ENCODE data around the gene DNAH14. TPM values are rescaled to one million over a fixed set of nuclear protein-coding genes. Genes with fewer than 3 reads are reported as not detected.

DNAH14 gene
- total and polyA plus RNA-seq, 2 experiments from 2014 or later = 55.3 to 80.2 TPM

DNA sequence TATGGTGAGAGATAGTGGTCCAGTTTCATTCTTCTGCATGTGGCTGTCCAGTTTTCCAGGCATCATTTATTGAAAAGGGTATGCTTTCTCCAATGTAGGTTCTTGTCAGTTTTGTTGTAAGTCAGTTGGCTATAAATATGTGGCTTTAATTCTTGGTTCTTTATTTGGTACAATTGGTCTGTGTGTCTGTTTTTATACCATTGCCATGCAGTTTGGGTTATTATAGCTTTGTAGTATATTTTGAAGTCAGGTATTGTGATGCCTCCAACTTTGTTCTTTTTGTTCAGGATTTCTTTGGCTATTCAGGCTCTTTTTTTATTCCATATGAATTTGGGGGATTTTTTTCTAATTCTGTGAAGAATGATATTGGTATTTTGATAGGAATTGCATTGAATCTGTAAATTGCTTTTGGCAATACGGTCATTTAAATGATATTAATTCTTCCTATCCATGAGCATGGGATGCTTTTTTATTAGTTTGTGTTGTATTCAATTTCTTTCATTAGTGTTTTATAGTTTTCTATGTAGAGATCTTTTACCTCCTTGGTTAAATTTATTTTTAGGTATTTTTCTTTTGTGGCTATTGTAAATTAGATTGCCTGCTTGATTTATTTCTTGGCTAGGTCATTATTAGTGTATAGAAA, 3.3 kb downstream of the DNAH14 start:
- peaks cover 55% of the 10 kb centered on the region for H3K36me3 Mint-ChIP-seq (ENCODE audit: low read depth)
- H3K27me3 Mint-ChIP-seq (ENCODE audit: insufficient read depth, low read depth, poor library complexity) = peaks cover 8% of the 10 kb centered on the region
- no peaks in the 10 kb centered on the region for H3K4me1 Mint-ChIP-seq
- Histone ChIP-seq H3K27ac (ENCODE audit: low read depth) (no peak overlapping the region), H3K79me2 (replicated peaks; ENCODE audit: insufficient read depth) (peaks cover 54% of the 10 kb centered on the region), H3K27me3 (ENCODE audit: insufficient read depth) (peaks cover 4% of the 10 kb centered on the region; the same call in 1 of the 2 replicates), H3K4me3 (no peak overlapping the region), H4K20me1 (replicated peaks; ENCODE audit: insufficient read depth) (no peaks in the 10 kb centered on the region), H3K4me2 (no peak overlapping the region), H2AFZ (no peak overlapping the region), H3K9me2 (ENCODE audit: insufficient read depth) (no peaks in the 10 kb centered on the region), H3K4me1 (ENCODE audit: insufficient read depth) (peaks cover 4% of the 10 kb centered on the region), H3K36me3 (ENCODE audit: insufficient read depth) (peaks cover 16% of the 10 kb centered on the region; the same call in 1 of the 2 replicates), H3F3A (replicated peaks; ENCODE audit: low read depth) (no peaks in the 10 kb centered on the region)
- H3K27ac Mint-ChIP-seq = no peak overlapping the region
- peaks cover 59% of the 10 kb centered on the region for H3K9me3 Mint-ChIP-seq
- no peak for TF ChIP-seq ZNF331 (CRISPR knock-in tag; IDR thresholded peaks at IDR 0.05; ENCODE audit: low read depth)
- no peak for TF ChIP-seq EZH2phosphoT487 (IDR thresholded peaks at IDR 0.05; ENCODE audit: unreplicated experiment)
- no peak for TF ChIP-seq ZNF462 (CRISPR knock-in tag; IDR thresholded peaks at IDR 0.05)
- TF ChIP-seq ETS1 (IDR thresholded peaks at IDR 0.05) = no peak
- no peak for TF ChIP-seq CTCF (conservative IDR thresholded peaks at IDR 0.05; ENCODE audit: low read depth in 2 of 2)
- TF ChIP-seq JUNB (IDR thresholded peaks at IDR 0.05; ENCODE audit: unreplicated experiment) = no peak
- TF ChIP-seq STAT1 (IDR thresholded peaks at IDR 0.05; ENCODE audit: unreplicated experiment) = no peak
- TF ChIP-seq NANOG (IDR thresholded peaks at IDR 0.05; ENCODE audit: borderline replicate concordance) = no peak
- no peak for TF ChIP-seq POLR2AphosphoS5 (IDR thresholded peaks at IDR 0.05; ENCODE audit: low read depth)
- TF ChIP-seq ZNF114 (CRISPR knock-in tag; IDR thresholded peaks at IDR 0.05) = no peak
- no peak for TF ChIP-seq EZH2 (IDR thresholded peaks at IDR 0.05; ENCODE audit: low read depth, unreplicated experiment)
- TF ChIP-seq CREB1 (CRISPR knock-in tag; IDR thresholded peaks at IDR 0.05; ENCODE audit: low read depth) = no peak
- TF ChIP-seq, protein P1, sequence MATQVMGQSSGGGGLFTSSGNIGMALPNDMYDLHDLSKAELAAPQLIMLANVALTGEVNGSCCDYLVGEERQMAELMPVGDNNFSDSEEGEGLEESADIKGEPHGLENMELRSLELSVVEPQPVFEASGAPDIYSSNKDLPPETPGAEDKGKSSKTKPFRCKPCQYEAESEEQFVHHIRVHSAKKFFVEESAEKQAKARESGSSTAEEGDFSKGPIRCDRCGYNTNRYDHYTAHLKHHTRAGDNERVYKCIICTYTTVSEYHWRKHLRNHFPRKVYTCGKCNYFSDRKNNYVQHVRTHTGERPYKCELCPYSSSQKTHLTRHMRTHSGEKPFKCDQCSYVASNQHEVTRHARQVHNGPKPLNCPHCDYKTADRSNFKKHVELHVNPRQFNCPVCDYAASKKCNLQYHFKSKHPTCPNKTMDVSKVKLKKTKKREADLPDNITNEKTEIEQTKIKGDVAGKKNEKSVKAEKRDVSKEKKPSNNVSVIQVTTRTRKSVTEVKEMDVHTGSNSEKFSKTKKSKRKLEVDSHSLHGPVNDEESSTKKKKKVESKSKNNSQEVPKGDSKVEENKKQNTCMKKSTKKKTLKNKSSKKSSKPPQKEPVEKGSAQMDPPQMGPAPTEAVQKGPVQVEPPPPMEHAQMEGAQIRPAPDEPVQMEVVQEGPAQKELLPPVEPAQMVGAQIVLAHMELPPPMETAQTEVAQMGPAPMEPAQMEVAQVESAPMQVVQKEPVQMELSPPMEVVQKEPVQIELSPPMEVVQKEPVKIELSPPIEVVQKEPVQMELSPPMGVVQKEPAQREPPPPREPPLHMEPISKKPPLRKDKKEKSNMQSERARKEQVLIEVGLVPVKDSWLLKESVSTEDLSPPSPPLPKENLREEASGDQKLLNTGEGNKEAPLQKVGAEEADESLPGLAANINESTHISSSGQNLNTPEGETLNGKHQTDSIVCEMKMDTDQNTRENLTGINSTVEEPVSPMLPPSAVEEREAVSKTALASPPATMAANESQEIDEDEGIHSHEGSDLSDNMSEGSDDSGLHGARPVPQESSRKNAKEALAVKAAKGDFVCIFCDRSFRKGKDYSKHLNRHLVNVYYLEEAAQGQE (IDR thresholded peaks at IDR 0.05; ENCODE audit: unreplicated experiment) = no peak
- no peak for ATAC-seq
- no peak overlapping the region for H3K4me3 Mint-ChIP-seq
- no peak for DNase-seq (ENCODE audit: low spot score)

All from GM23338 (cell line).